CD14-positive monocyte (primary cell): ENCODE data around the gene NDUFA8. TPM values are rescaled to one million over a fixed set of nuclear protein-coding genes. Genes with fewer than 3 reads are reported as not detected.

ENCODE experiments used
- DNase-seq, 3 donors: peaks; one replicate each; pipeline ENCODE4 v3.0.0-alpha.2; 2011 to 2022
- H2AFZ ChIP-seq: 2 replicates; pipeline ENCODE4 v1.6.0; 2012; ENCODE audit warnings: mild to moderate bottlenecking, low read depth, low read length, inconsistent platforms; ENCODE audit not compliant: insufficient read depth, poor library complexity, severe bottlenecking
- H3K27ac ChIP-seq, 2 donors: 1 replicate in 1 of 2; 2 replicates in 1 of 2; pipeline ENCODE4 v1.5.1; 2012 to 2013; ENCODE audit warnings: low read length in 2 of 2, control low read depth in 1 of 2, inconsistent platforms in 1 of 2, low read depth in 1 of 2, mild to moderate bottlenecking in 1 of 2
- H3K27me3 ChIP-seq, 2 donors: one replicate each; pipeline versions ENCODE4 v1.6.0 to v1.6.1; 2011 to 2013; ENCODE audit warnings: low read length in 2 of 2; ENCODE audit not compliant: control insufficient read depth in 2 of 2, insufficient read depth in 2 of 2
- H3K36me3 ChIP-seq, 2 donors: replicated peaks in 1 of 2; 1 replicate in 1 of 2; 2 replicates in 1 of 2; pipeline versions ENCODE4 v1.5.1 to v1.6.1; 2012 to 2013; ENCODE audit warnings: low read length in 2 of 2, control low read depth in 1 of 2, inconsistent platforms in 1 of 2, mild to moderate bottlenecking in 1 of 2; ENCODE audit not compliant: insufficient read depth in 2 of 2, control insufficient read depth in 1 of 2
- H3K4me1 ChIP-seq, 2 donors: 1 replicate in 1 of 2; 2 replicates in 1 of 2; pipeline versions ENCODE4 v1.5.1 to v1.6.1; 2012 to 2013; ENCODE audit warnings: low read length in 2 of 2, control low read depth in 1 of 2, inconsistent platforms in 1 of 2, mild to moderate bottlenecking in 1 of 2, moderate library complexity in 1 of 2; ENCODE audit not compliant: insufficient read depth in 2 of 2, control insufficient read depth in 1 of 2
- H3K4me2 ChIP-seq: replicated peaks from 2 replicates; pipeline ENCODE3; 2012; ENCODE audit warnings: low read length, moderate library complexity, mild to moderate bottlenecking; ENCODE audit not compliant: poor library complexity, severe bottlenecking; ENCODE audit errors: extremely low read depth
- H3K4me3 ChIP-seq, 3 experiments: fragments of 200-600 bp in 1 of 3; sonication (generic) in 1 of 3; replicated peaks in 1 of 3; 1 replicate in 2 of 3; 2 replicates in 1 of 3; pipeline ENCODE4 v1.5.1; 2011 to 2013; ENCODE audit warnings: low read length in 3 of 3, mild to moderate bottlenecking in 3 of 3, control low read depth in 2 of 3, low read depth in 2 of 3, inconsistent platforms in 1 of 3, moderate library complexity in 1 of 3
- H3K79me2 ChIP-seq: 2 replicates; pipeline ENCODE4 v1.6.0; 2012; ENCODE audit warnings: mild to moderate bottlenecking, control low read depth, inconsistent platforms, low read length, moderate library complexity; ENCODE audit not compliant: insufficient read depth
- H3K9ac ChIP-seq: 2 replicates; pipeline ENCODE4 v1.6.0; 2017; ENCODE audit warnings: low read length, mild to moderate bottlenecking; ENCODE audit not compliant: insufficient read depth, poor library complexity, severe bottlenecking
- H3K9me3 ChIP-seq, 2 donors: replicated peaks in 1 of 2; 1 replicate in 1 of 2; 2 replicates in 1 of 2; pipeline versions ENCODE4 v1.5.1 to v1.6.1; 2012 to 2013; ENCODE audit warnings: low read length in 2 of 2, control low read depth in 1 of 2; ENCODE audit not compliant: control insufficient read depth in 1 of 2, insufficient read depth in 1 of 2
- H4K20me1 ChIP-seq: 2 replicates; pipeline ENCODE4 v1.6.0; 2012; ENCODE audit warnings: mild to moderate bottlenecking, low read length, control low read depth, moderate library complexity; ENCODE audit not compliant: insufficient read depth
- H3K27ac Mint-ChIP-seq, 7 donors: one replicate each; pipeline ENCODE4 v1.8.0; 2020; ENCODE audit warnings: mild to moderate bottlenecking in 7 of 7, mixed read lengths in 7 of 7, moderate library complexity in 6 of 7, inconsistent platforms in 2 of 7
- H3K27me3 Mint-ChIP-seq, 3 donors: one replicate each; pipeline ENCODE4 v1.8.0; 2021 to 2022; ENCODE audit warnings: low read depth in 3 of 3, mild to moderate bottlenecking in 3 of 3, mixed read lengths in 3 of 3, moderate library complexity in 3 of 3, inconsistent platforms in 1 of 3
- H3K36me3 Mint-ChIP-seq, 2 donors: one replicate each; pipeline ENCODE4 v1.8.0; 2020; ENCODE audit warnings: mixed read lengths in 2 of 2, inconsistent platforms in 1 of 2, mild to moderate bottlenecking in 1 of 2
- H3K4me1 Mint-ChIP-seq: one replicate; pipeline ENCODE4 v1.8.0; 2020; ENCODE audit warnings: mild to moderate bottlenecking, mixed read lengths
- H3K4me3 Mint-ChIP-seq, 2 donors: one replicate each; pipeline ENCODE4 v1.8.0; 2020; ENCODE audit warnings: mild to moderate bottlenecking in 2 of 2, mixed read lengths in 2 of 2, moderate library complexity in 1 of 2
- H3K9me3 Mint-ChIP-seq, 7 donors: one replicate each; pipeline ENCODE4 v1.8.0; 2020 to 2022; ENCODE audit warnings: mixed read lengths in 7 of 7, mild to moderate bottlenecking in 6 of 7, moderate library complexity in 6 of 7, inconsistent platforms in 2 of 7
- CTCF ChIP-seq: fragments of 200-600 bp; IDR thresholded peaks from one replicate; pipeline ENCODE4 v1.8.0; 2022; ENCODE audit warnings: antibody characterized with exemption, mild to moderate bottlenecking
- WGBS: methylation state at CpG from one replicate; pipeline ENCODE4 v1.1.5; 2013; ENCODE audit warnings: missing lambda C conversion rate; ENCODE audit not compliant: insufficient coverage; 5-methylcytosine and 5-hydroxymethylcytosine counted together
- intact Hi-C, 2 donors: fragments of 100-400 bp; cut with micrococcal nuclease; formaldehyde crosslinking; loops; one replicate each; pipeline versions ENCODE4 v1.15.0 to v1.15.1; 2023
- polyA plus RNA-seq, 3 donors: library from polyadenylated mRNA; depleted of rRNA in 1 of 3; unstranded in 2 of 3; stranded (reverse) in 1 of 3; fragments of 300-500 nt in 2 of 3; fragments of >200 nt in 1 of 3; fragmentation: Illumina TruSeq in 2 of 3; gene quantifications; 1 replicate in 2 of 3; 2 replicates in 1 of 3; pipeline ENCODE4 v1.2.3, GENCODE V29; 2012 to 2021

Gene NDUFA8
- polyA plus RNA-seq, 3 donors, result 19.6 to 71.2 (median 63.5) TPM

- Mint-ChIP-seq H3K27ac (peak overlapping the region in 1 of 7 donors; percentile 13), H3K4me1 (no peaks in the 10 kb centered on the region), H3K36me3 (no peaks in the 10 kb centered on the region), H3K9me3 (peaks cover 0 to 8% (median 5%) of the 10 kb centered on the region in 7 donors), H3K27me3 (peaks cover 2 to 14% (median 4%) of the 10 kb centered on the region in 3 donors), H3K4me3 (no peak overlapping the region)
- Histone ChIP-seq H2AFZ (no peak overlapping the region), H3K36me3 (no peaks in the 10 kb centered on the region), H3K9ac (no peak overlapping the region), H3K27ac (no peak overlapping the region), H3K9me3 (peaks cover 0 to 9% of the 10 kb centered on the region in 2 donors), H3K4me3 (no peak overlapping the region), H3K4me1 (no peaks in the 10 kb centered on the region), H3K79me2 (no peaks in the 10 kb centered on the region), H3K27me3 (no peaks in the 10 kb centered on the region), H4K20me1 (no peaks in the 10 kb centered on the region), H3K4me2 (no peak overlapping the region)
- intact Hi-C loops, result no loop called here
- 99% methylated on average over 7 of the region's 10 CpGs for WGBS
- no peak for TF ChIP-seq CTCF
- DNase-seq, result no peak
Observed at GRCh38 chr9:122116448-122117173, 43.0 kb downstream of the NDUFA8 start.

DNA sequence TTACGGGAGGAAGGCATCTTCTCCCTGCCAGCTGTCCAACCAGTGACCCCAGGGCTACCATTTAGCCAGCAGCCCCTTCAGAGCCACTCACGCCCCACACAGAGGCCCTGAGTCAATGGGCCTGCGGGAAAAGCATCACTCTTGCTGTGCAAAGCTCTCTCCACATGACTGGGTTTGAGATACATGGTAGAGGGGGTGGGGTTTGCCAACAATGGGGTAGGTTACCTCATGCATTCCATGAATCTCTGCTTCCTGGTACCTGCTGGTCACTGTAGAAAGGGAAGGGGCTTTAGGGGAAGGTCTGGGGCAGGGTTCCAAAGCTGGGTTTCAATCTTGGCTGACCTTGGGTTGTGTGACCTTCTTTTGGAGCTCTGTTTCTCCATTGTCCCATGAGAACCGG is 43.5 kb downstream of the NDUFA8 start:
- no peaks in the 10 kb centered on the region for H3K4me1 ChIP-seq
- no peak overlapping the region for H3K27ac ChIP-seq
- H4K20me1 ChIP-seq, result no peaks in the 10 kb centered on the region
- no peaks in the 10 kb centered on the region for H3K79me2 ChIP-seq
- no peak for DNase-seq
- H3K9me3 ChIP-seq, result peaks cover 0 to 9% of the 10 kb centered on the region in 2 donors
- no peak for TF ChIP-seq CTCF
- H3K9ac ChIP-seq, result no peak overlapping the region
- Mint-ChIP-seq H3K9me3 (peaks cover 0 to 8% (median 5%) of the 10 kb centered on the region in 7 donors), H3K27me3 (peaks cover 2 to 14% (median 4%) of the 10 kb centered on the region in 3 donors), H3K4me3 (no peak overlapping the region), H3K4me1 (no peaks in the 10 kb centered on the region), H3K36me3 (no peaks in the 10 kb centered on the region), H3K27ac (no peak overlapping the region)
- intact Hi-C loops, result no loop called here
- no peaks in the 10 kb centered on the region for H3K36me3 ChIP-seq
- H3K4me3 ChIP-seq, result no peak overlapping the region
- no peak overlapping the region for H3K4me2 ChIP-seq
- WGBS, result 78% methylated on average over 2 of the region's 4 CpGs
- H3K27me3 ChIP-seq, result no peaks in the 10 kb centered on the region
- no peak overlapping the region for H2AFZ ChIP-seq
